ENCODE data around the gene FXYD1. TPM values are rescaled to one million over a fixed set of nuclear protein-coding genes. Genes with fewer than 3 reads are reported as not detected.

FXYD1 gene
- total RNA-seq, 1 donor from 2014 or later, result 0.52 TPM

DNA sequence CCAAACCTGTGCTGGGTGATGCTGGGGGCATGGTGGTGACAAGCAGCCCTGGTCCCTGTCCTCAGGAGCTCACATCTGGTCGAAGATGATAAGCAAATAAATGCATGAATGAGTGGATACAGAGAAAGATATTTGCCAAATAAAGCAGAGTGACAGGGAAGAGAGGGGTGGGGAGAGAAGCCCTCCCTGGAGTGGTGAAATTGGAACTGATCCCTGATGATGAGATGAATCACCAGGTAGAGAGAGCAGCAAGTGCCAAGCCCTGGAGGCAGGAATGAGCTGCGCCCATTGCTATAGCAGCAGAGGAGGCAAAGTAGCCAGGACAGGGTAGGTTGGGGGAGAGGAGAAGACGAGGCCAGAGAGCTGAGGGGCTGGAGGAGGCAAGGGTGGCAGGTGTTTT, 29.6 kb downstream of the FXYD1 start:
- Histone ChIP-seq H3K27me3 (ENCODE audit: insufficient read depth, low read length) (no peaks in the 10 kb centered on the region), H3K79me2 (ENCODE audit: insufficient read depth, low read length) (no peaks in the 10 kb centered on the region), H3K9ac (ENCODE audit: low read length) (no peak overlapping the region), H4K20me1 (ENCODE audit: insufficient read depth, low read length) (peaks cover 2% of the 10 kb centered on the region), H3K9me3 (ENCODE audit: insufficient read depth, low read depth, low read length) (peaks cover 9% of the 10 kb centered on the region), H3K4me1 (ENCODE audit: insufficient read depth, low read length) (no peaks in the 10 kb centered on the region), H3K27ac (ENCODE audit: low read depth, low read length) (no peak overlapping the region), H3K36me3 (ENCODE audit: insufficient read depth, low read length) (peaks cover 36% of the 10 kb centered on the region), H2AFZ (ENCODE audit: low read depth, low read length) (no peak overlapping the region), H3K4me2 (ENCODE audit: low read length) (no peak overlapping the region), H3K4me3 (ENCODE audit: insufficient read depth, low read depth, low read length) (no peak overlapping the region)
- H3K9me3 Mint-ChIP-seq (ENCODE audit: unreplicated experiment), result peaks cover 20% of the 10 kb centered on the region
- no peaks in the 10 kb centered on the region for H3K27me3 Mint-ChIP-seq (ENCODE audit: low read depth, unreplicated experiment)
- no peak for FAIRE-seq
- H3K27ac Mint-ChIP-seq (ENCODE audit: unreplicated experiment), result no peak overlapping the region
- peaks cover 4% of the 10 kb centered on the region for H3K4me1 Mint-ChIP-seq (ENCODE audit: low read depth, unreplicated experiment)
- H3K36me3 Mint-ChIP-seq (ENCODE audit: low read depth, unreplicated experiment), result peaks cover 35% of the 10 kb centered on the region
- TF ChIP-seq EZH2 (IDR thresholded peaks at IDR 0.05; ENCODE audit: insufficient read depth, low read length), result no peak
- TF ChIP-seq, protein P1, sequence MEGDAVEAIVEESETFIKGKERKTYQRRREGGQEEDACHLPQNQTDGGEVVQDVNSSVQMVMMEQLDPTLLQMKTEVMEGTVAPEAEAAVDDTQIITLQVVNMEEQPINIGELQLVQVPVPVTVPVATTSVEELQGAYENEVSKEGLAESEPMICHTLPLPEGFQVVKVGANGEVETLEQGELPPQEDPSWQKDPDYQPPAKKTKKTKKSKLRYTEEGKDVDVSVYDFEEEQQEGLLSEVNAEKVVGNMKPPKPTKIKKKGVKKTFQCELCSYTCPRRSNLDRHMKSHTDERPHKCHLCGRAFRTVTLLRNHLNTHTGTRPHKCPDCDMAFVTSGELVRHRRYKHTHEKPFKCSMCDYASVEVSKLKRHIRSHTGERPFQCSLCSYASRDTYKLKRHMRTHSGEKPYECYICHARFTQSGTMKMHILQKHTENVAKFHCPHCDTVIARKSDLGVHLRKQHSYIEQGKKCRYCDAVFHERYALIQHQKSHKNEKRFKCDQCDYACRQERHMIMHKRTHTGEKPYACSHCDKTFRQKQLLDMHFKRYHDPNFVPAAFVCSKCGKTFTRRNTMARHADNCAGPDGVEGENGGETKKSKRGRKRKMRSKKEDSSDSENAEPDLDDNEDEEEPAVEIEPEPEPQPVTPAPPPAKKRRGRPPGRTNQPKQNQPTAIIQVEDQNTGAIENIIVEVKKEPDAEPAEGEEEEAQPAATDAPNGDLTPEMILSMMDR (IDR thresholded peaks at IDR 0.05; ENCODE audit: insufficient read depth, low read depth, low read length), result no peak
- no peak overlapping the region for H3K4me3 Mint-ChIP-seq (ENCODE audit: unreplicated experiment)
- no peak for DNase-seq (ENCODE audit: low read depth)

DNA sequence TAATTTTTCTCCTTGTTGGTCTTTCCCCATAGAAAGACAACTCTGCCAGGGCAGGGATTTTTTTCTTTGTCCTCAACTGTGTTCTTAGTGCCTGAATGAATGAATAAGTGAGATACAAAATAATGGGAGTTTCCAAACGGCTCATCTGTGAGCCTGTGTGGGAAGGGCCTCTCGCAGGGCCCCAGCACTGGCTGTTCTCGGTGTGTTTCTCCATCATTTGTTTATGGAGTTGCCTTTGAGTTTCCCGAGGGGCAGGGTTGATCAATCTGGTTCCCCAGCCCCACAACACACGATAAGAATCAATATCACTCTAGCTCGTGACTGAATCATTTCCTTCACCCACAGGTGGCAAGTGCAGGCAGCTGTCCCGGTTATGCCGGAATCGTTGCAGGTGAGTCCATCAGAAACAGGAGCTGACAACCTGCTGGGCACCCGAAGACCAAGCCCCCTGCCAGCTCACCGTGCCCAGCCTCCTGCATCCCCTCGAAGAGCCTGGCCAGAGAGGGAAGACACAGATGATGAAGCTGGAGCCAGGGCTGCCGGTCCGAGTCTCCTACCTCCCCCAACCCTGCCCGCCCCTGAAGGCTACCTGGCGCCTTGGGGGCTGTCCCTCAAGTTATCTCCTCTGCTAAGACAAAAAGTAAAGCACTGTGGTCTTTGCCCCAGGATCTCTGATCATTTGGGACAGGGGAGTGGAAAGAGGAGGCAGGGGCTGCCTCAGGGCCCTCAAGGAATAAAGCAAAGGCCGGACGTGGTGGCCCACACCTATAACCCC, 30.8 kb downstream of the FXYD1 start:
- no peaks in the 10 kb centered on the region for H4K20me1 ChIP-seq (ENCODE audit: insufficient read depth, low read length)
- no peaks in the 10 kb centered on the region for H3K79me2 ChIP-seq (ENCODE audit: insufficient read depth, low read length)
- no peak overlapping the region for H3K4me3 ChIP-seq (ENCODE audit: insufficient read depth, low read depth, low read length)
- H3K9ac ChIP-seq (ENCODE audit: low read length), result no peak overlapping the region
- peaks cover 11% of the 10 kb centered on the region for H3K9me3 Mint-ChIP-seq (ENCODE audit: unreplicated experiment)
- H3K4me2 ChIP-seq (ENCODE audit: low read length), result no peak overlapping the region
- H3K4me3 Mint-ChIP-seq (ENCODE audit: unreplicated experiment), result no peak overlapping the region
- no peaks in the 10 kb centered on the region for H3K4me1 ChIP-seq (ENCODE audit: insufficient read depth, low read length)
- TF ChIP-seq EZH2 (IDR thresholded peaks at IDR 0.05; ENCODE audit: insufficient read depth, low read length), result no peak
- TF ChIP-seq, protein P1 (IDR thresholded peaks at IDR 0.05; ENCODE audit: insufficient read depth, low read depth, low read length), result no peak
- no peaks in the 10 kb centered on the region for H3K27me3 ChIP-seq (ENCODE audit: insufficient read depth, low read length)
- H3K9me3 ChIP-seq (ENCODE audit: insufficient read depth, low read depth, low read length), result peaks cover 2% of the 10 kb centered on the region
- no peak overlapping the region for H3K27ac ChIP-seq (ENCODE audit: low read depth, low read length)
- H2AFZ ChIP-seq (ENCODE audit: low read depth, low read length), result no peak overlapping the region
- FAIRE-seq (no peak), DNase-seq (ENCODE audit: low read depth) (no peak)
- peaks cover 26% of the 10 kb centered on the region for H3K36me3 Mint-ChIP-seq (ENCODE audit: low read depth, unreplicated experiment)
- peaks cover 27% of the 10 kb centered on the region for H3K36me3 ChIP-seq (ENCODE audit: insufficient read depth, low read length)
- H3K27me3 Mint-ChIP-seq (ENCODE audit: low read depth, unreplicated experiment), result no peaks in the 10 kb centered on the region
- H3K4me1 Mint-ChIP-seq (ENCODE audit: low read depth, unreplicated experiment), result peaks cover 3% of the 10 kb centered on the region
- H3K27ac Mint-ChIP-seq (ENCODE audit: unreplicated experiment), result no peak overlapping the region
